Measurements from ENCODE around the gene RAB3C. TPM values are rescaled to one million over a fixed set of nuclear protein-coding genes. Genes with fewer than 3 reads are reported as not detected.

Gene RAB3C
- total RNA-seq, 1 donor from 2014 or later, result 0.30 TPM

DNA sequence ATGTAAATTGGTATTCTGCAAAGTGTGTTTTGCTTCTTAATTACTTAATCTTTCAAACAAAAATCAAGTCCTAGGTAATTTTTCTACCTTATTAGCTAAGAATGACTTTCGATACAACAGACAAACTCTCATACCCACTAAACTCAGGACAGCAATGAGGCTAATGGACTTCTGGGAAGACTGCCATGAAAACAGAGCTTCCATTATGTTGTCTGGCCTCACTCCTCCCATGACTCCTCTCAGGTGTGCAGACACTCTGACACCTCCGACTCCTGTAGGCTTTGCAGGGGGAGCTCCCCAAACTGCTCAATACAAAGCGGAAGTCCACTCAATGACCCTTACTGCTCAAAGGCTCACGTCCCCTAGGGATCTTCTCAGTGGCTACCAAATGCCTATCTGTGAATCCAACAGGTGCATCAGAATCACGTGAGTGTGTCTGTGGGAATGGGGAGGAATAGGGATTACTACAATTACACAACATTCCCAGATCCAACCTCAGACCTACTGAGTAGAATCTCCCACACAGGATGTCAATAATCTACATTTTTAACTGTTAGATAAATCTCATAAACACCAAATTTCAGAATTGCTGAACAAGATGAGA lies 289.9 kb downstream of the RAB3C start:
- TF ChIP-seq, protein P1, sequence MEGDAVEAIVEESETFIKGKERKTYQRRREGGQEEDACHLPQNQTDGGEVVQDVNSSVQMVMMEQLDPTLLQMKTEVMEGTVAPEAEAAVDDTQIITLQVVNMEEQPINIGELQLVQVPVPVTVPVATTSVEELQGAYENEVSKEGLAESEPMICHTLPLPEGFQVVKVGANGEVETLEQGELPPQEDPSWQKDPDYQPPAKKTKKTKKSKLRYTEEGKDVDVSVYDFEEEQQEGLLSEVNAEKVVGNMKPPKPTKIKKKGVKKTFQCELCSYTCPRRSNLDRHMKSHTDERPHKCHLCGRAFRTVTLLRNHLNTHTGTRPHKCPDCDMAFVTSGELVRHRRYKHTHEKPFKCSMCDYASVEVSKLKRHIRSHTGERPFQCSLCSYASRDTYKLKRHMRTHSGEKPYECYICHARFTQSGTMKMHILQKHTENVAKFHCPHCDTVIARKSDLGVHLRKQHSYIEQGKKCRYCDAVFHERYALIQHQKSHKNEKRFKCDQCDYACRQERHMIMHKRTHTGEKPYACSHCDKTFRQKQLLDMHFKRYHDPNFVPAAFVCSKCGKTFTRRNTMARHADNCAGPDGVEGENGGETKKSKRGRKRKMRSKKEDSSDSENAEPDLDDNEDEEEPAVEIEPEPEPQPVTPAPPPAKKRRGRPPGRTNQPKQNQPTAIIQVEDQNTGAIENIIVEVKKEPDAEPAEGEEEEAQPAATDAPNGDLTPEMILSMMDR (IDR thresholded peaks at IDR 0.05), result no peak
- Histone ChIP-seq H3K4me1 (no peaks in the 10 kb centered on the region), H3K9me3 (no peaks in the 10 kb centered on the region), H3K36me3 (no peaks in the 10 kb centered on the region), H3K27me3 (ENCODE audit: low read depth) (no peaks in the 10 kb centered on the region), H3K27ac (no peak overlapping the region), H3K4me3 (no peak overlapping the region)
- DNase-seq (no peak), ATAC-seq (no peak)
- intact Hi-C loops (cut with DNase I), result no loop called here

DNA sequence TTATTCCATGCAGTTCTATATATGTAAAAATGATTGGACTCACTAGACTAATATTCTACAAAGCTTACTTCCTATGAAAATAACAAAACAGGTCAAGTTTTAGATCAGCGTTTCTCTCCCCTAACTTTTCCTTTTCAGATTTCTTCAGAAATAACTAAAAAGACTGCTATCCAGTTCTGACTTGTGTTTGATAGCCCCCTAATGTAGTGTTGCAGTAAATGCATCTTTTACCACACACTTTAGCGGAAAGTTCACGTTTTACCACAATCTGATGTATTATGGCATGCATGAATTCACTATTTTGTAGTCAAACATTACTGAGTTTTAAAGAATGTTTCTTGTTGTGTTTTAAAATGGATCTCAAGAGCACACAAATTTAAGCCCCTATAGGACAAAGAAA lies 292.7 kb downstream of the RAB3C start:
- TF ChIP-seq, protein P1 (IDR thresholded peaks at IDR 0.05), result no peak
- intact Hi-C loops (cut with DNase I), result no loop called here
- no peak overlapping the region for H3K4me3 ChIP-seq
- no peak overlapping the region for H3K27ac ChIP-seq
- H3K9me3 ChIP-seq, result no peaks in the 10 kb centered on the region
- DNase-seq (no peak), ATAC-seq (no peak)
- no peaks in the 10 kb centered on the region for H3K4me1 ChIP-seq
- no peaks in the 10 kb centered on the region for H3K27me3 ChIP-seq (ENCODE audit: low read depth)
- no peaks in the 10 kb centered on the region for H3K36me3 ChIP-seq

DNA sequence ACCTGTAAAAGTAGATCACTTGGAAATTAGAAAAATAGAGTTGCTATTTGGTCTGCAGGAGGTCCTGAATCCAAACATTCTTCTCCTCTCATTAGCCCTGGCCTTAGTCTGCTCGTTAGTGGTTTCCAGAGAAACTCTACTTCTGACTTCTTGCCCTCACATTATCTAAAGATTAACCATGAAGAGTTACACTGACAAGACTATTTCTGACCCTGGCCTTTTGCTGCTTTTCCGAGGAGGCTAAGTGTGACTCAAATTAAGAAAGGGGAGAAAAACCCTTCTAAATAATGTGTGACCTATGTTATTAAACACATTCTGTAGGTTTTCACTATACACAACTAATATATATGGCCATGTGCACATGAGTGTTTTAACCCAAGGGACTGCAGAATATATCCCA lies 302.4 kb downstream of the RAB3C start:
- no peak for ATAC-seq
- H3K27ac ChIP-seq, result no peak overlapping the region
- intact Hi-C loops (cut with DNase I), result no loop called here

DNA sequence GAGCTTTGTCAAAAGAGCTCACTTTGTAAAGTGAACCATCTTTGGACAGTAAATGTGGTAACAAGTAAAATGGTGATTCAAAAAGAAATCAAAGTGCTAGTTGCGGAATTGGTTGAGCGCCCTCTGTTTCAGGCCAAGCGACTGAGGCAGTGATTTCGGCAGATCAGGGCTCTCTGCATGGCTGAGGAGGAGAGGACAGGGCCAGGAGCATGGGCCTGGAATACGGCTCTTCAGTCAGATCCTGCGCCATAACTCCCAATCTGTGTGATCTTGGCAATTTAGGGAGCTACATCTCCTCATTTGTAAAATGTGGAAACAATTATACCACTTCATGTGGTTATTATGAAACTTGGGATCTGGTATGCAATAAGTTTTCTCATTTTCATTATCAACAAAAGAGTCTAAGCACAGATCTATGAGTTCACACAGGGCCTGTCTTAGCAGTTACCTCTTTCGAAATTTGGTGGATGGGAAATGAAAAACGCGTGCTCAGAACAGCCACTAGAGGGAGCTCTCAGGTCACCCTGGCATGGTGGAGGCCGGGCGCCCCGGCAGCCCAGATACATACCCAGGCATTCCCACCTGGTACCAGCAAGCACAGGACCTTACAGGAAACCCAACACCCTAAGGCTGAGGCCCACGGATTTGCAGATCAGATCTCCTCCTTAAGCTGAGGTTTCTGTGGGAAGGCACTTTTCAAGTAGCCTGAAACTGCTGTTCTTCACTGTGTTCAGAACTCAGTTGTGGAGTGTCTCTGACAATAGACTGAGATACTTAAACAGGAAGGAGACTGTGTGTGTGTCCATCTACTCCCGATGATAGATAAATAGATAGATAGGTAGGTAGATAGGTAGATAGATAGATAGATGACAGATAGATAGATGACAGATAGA lies 303.7 kb downstream of the RAB3C start:
- Histone ChIP-seq H3K36me3 (no peaks in the 10 kb centered on the region), H3K27me3 (ENCODE audit: low read depth) (no peaks in the 10 kb centered on the region), H3K4me1 (peaks cover 14% of the 10 kb centered on the region), H3K4me3 (no peak overlapping the region), H3K9me3 (no peaks in the 10 kb centered on the region), H3K27ac (peak overlapping the region; percentile 79)
- intact Hi-C loops (cut with DNase I), result no loop called here
- DNase-seq (peak; percentile 67), ATAC-seq (peak; percentile 85 to 86)
- TF ChIP-seq, protein P1 (IDR thresholded peaks at IDR 0.05), result peak; percentile 92

More for the DNA sequence above, 302.4 kb downstream of the RAB3C start:
- H3K27me3 ChIP-seq (ENCODE audit: low read depth), result no peaks in the 10 kb centered on the region
- H3K4me1 ChIP-seq, result peaks cover 9% of the 10 kb centered on the region
- no peak overlapping the region for H3K4me3 ChIP-seq
- TF ChIP-seq, protein P1 (IDR thresholded peaks at IDR 0.05), result no peak
- H3K9me3 ChIP-seq, result no peaks in the 10 kb centered on the region
- H3K36me3 ChIP-seq, result no peaks in the 10 kb centered on the region
- DNase-seq, result no peak

DNA sequence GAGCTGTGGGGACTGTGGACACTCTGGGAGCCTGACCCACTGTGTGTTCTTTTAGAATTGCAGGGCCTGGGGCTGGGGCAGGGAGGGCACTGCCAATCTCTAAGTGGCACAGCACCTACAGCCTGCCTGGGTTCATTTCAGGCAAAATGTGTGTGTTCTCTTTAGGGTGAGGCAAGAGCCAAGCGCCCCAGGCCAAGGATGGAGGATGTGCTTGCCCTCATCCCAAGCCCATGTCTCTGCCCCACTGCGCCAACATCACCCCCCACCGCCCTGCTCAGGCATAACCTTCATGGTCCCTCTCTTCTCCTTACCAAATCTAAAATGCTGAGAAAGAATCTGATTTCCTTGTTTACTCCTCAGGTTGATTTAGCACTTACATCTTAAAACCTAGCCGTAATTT lies 304.4 kb downstream of the RAB3C start:
- peaks cover 16% of the 10 kb centered on the region for H3K4me1 ChIP-seq
- intact Hi-C loops (cut with DNase I), result no loop called here
- TF ChIP-seq, protein P1 (IDR thresholded peaks at IDR 0.05), result no peak
- no peaks in the 10 kb centered on the region for H3K36me3 ChIP-seq
- no peak overlapping the region for H3K4me3 ChIP-seq
- ATAC-seq, result no peak
- DNase-seq, result no peak
- no peaks in the 10 kb centered on the region for H3K27me3 ChIP-seq (ENCODE audit: low read depth)
- no peaks in the 10 kb centered on the region for H3K9me3 ChIP-seq
- H3K27ac ChIP-seq, result peak overlapping the region; percentile 79

Measured in lower lobe of right lung (tissue), 2 donors.